Measurements from ENCODE around the gene PNPLA1.

The PNPLA1 gene

GRCh38 chr6:36269834-36270705 is at the start of gene PNPLA1:
PNPLA1 (plus strand) TSS chr6:36270060; CDS start chr6:36270460, 400 bp downstream.
- no peak for DNase-seq (ENCODE audit: low read depth in 3 of 3)

- no peak for DNase-seq (ENCODE audit: low read depth in 3 of 3)
Measured at GRCh38 chr6:36220226-36220625, 49.6 kb upstream of the PNPLA1 start.

GRCh38 chr6:36221674-36222073 is 48.2 kb upstream of the PNPLA1 start:
- DNase-seq (ENCODE audit: low read depth in 3 of 3): no peak

- DNase-seq (ENCODE audit: low read depth in 3 of 3): no peak
Measured at GRCh38 chr6:36222924-36223323, 46.9 kb upstream of the PNPLA1 start.

GRCh38 chr6:36223706-36224105 is 46.2 kb upstream of the PNPLA1 start:
- no peak for DNase-seq (ENCODE audit: low read depth in 3 of 3)

GRCh38 chr6:36224918-36225461 is 44.9 kb upstream of the PNPLA1 start:
- no peak for DNase-seq (ENCODE audit: low read depth in 3 of 3)

GRCh38 chr6:36226438-36227047 is 43.3 kb upstream of the PNPLA1 start:
- no peak for DNase-seq (ENCODE audit: low read depth in 3 of 3)

GRCh38 chr6:36227379-36228228 is 42.3 kb upstream of the PNPLA1 start:
- DNase-seq (ENCODE audit: low read depth in 3 of 3): no peak

GRCh38 chr6:36229223-36229622 is 40.6 kb upstream of the PNPLA1 start:
- no peak for DNase-seq (ENCODE audit: low read depth in 3 of 3)

- no peak for DNase-seq (ENCODE audit: low read depth in 3 of 3)
Measured at GRCh38 chr6:36230371-36230770, 39.5 kb upstream of the PNPLA1 start.

GRCh38 chr6:36232172-36232571 is 37.7 kb upstream of the PNPLA1 start:
- DNase-seq (ENCODE audit: low read depth in 3 of 3): no peak

GRCh38 chr6:36235309-36235708 is 34.6 kb upstream of the PNPLA1 start:
- DNase-seq (ENCODE audit: low read depth in 3 of 3): no peak

- no peak for DNase-seq (ENCODE audit: low read depth in 3 of 3)
Measured at GRCh38 chr6:36235862-36236261, 34.0 kb upstream of the PNPLA1 start.

- DNase-seq (ENCODE audit: low read depth in 3 of 3): no peak
Measured at GRCh38 chr6:36239774-36240173, 30.1 kb upstream of the PNPLA1 start.

GRCh38 chr6:36241728-36242127 is 28.1 kb upstream of the PNPLA1 start:
- no peak for DNase-seq (ENCODE audit: low read depth in 3 of 3)

GRCh38 chr6:36242161-36242560 is 27.7 kb upstream of the PNPLA1 start:
- no peak for DNase-seq (ENCODE audit: low read depth in 3 of 3)

GRCh38 chr6:36242626-36243025 is 27.2 kb upstream of the PNPLA1 start:
- no peak for DNase-seq (ENCODE audit: low read depth in 3 of 3)

- DNase-seq (ENCODE audit: low read depth in 3 of 3): no peak
Measured at GRCh38 chr6:36243562-36244212, 26.2 kb upstream of the PNPLA1 start.

- DNase-seq (ENCODE audit: low read depth in 3 of 3): no peak
Measured at GRCh38 chr6:36244641-36245280, 25.1 kb upstream of the PNPLA1 start.

- DNase-seq (ENCODE audit: low read depth in 3 of 3): no peak
Measured at GRCh38 chr6:36245572-36246061, 24.2 kb upstream of the PNPLA1 start.

All from stimulated activated CD4-positive, alpha-beta T cell treated with anti-CD3 and anti-CD28 coated beads, TNF-alpha, amount 100 ng/mL, for 4 hours (primary cell).